ENCODE results near the gene ARHGAP24. TPM values are rescaled to one million over a fixed set of nuclear protein-coding genes. Genes with fewer than 3 reads are reported as not detected.
"Not testable (repeated sequence)": the region's sequence is repeated elsewhere in the genome, so short reads cannot be mapped to it uniquely, and the experiment has no call there.

ARHGAP24 gene
- total RNA-seq, 1 donor = 32.1 TPM

DNA sequence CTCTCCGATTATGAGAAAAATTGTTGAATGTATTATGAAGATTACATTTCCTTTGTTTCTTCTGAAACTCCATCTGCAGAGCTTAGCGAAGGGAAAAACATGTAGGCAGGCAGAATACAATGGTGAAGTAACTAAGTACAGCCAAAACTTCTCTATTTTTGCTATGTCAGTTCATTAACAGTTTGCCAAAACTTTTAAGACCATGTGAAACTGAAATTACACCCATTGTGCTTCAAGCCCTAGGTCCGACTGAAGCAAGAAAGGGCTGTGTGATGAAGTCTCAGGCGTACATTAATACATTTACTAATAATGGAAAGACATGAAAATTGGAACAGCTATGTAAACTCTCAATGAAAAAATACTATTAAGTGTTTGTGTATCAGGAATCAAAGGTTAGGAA is 486.9 kb downstream of the ARHGAP24 start:
- H3K27me3 ChIP-seq (ENCODE audit: insufficient read depth, low read length) = no peaks in the 10 kb centered on the region
- no peaks in the 10 kb centered on the region for H3K4me1 ChIP-seq (ENCODE audit: insufficient read depth, low read length)
- H3K9me3 ChIP-seq (ENCODE audit: low read depth, low read length) = no peaks in the 10 kb centered on the region
- no peak overlapping the region for H3K4me3 ChIP-seq (ENCODE audit: low read length)

DNA sequence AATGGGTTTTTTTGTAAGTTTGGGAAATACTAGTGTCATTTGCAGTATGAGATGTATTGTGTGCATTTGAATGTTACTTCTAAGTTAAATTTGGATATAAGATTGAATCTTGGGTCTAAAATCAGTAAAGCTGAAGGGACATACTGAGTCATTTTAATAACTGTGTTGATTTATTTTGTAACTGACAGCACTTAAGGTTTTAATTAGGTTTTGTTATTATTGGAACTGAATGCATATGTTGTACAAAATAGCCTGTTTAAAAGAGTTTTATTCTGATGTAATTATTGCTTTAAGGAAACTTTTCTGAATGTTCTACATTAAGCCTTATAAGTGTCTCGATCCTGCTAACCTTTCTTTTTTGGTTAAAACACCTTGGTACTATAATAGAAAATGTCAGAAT is 488.3 kb downstream of the ARHGAP24 start:
- Histone ChIP-seq H3K9me3 (ENCODE audit: low read depth, low read length) (no peaks in the 10 kb centered on the region), H3K27me3 (ENCODE audit: insufficient read depth, low read length) (no peaks in the 10 kb centered on the region), H3K4me1 (ENCODE audit: insufficient read depth, low read length) (no peaks in the 10 kb centered on the region), H3K4me3 (ENCODE audit: low read length) (no peak overlapping the region)

DNA sequence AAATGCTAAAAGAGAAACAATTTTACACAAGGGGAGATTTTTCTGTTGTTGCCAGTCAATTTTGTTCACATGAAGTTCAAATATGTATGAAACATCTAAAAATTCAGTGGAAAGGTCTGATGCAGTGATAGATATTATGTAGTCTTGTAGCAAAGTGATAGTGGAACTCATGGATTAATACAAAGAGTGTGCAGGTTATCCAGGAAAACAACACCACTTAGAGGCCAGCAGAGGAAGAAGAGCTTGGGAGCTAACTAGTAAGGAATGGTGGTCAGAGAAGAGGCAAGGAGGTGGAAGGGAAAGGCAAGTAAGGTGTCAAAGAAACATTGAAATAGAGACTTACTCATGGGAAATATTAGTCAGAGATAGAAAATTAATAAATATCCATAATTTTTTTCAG is 489.3 kb downstream of the ARHGAP24 start:
- Histone ChIP-seq H3K27me3 (ENCODE audit: insufficient read depth, low read length) (no peaks in the 10 kb centered on the region), H3K4me1 (ENCODE audit: insufficient read depth, low read length) (no peaks in the 10 kb centered on the region), H3K9me3 (ENCODE audit: low read depth, low read length) (no peaks in the 10 kb centered on the region), H3K4me3 (ENCODE audit: low read length) (no peak overlapping the region)

DNA sequence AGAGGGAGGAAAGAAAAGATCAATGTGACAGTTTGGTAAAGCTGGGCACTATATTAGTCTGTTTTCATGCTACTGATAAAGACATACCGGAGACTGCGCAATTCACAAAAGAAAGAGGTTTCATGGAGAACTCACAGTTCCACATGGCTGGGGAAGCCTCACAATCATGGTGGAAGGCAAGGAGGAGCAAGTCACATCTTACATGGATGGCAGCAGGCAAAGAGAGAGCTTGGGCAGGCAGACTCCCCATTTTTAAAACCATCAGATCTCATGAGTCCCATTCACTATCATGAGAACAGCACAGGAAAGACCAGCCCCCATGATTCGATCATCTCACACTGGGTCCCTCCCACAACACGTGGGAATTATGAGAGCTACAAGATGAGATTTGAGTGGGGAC is 490.1 kb downstream of the ARHGAP24 start:
- not testable (repeated sequence) for H3K4me1 ChIP-seq (ENCODE audit: insufficient read depth, low read length); H3K4me3 ChIP-seq (ENCODE audit: low read length); H3K27me3 ChIP-seq (ENCODE audit: insufficient read depth, low read length); H3K9me3 ChIP-seq (ENCODE audit: low read depth, low read length)

DNA sequence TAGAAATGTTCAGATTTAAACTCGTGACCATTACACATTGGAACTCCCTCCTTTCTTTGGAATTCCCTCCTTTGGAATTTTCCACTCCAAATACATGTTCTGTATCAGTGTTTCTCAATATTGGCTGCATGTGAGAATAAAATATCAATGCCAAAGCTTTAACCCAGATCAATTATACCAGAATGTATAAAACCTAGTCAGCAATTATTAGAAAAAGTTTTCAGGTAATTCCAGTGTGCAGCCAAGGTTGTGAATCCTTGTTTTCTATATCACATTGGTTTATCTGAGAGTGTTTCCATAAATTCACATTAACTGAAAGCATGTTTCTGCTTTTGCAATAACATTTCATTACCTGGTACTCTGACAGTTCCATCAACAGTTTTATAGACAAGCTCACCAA is 490.6 kb downstream of the ARHGAP24 start:
- H3K9me3 ChIP-seq (ENCODE audit: low read depth, low read length) = no peaks in the 10 kb centered on the region
- H3K27me3 ChIP-seq (ENCODE audit: insufficient read depth, low read length) = no peaks in the 10 kb centered on the region
- H3K4me3 ChIP-seq (ENCODE audit: low read length) = no peak overlapping the region
- H3K4me1 ChIP-seq (ENCODE audit: insufficient read depth, low read length) = no peaks in the 10 kb centered on the region

DNA sequence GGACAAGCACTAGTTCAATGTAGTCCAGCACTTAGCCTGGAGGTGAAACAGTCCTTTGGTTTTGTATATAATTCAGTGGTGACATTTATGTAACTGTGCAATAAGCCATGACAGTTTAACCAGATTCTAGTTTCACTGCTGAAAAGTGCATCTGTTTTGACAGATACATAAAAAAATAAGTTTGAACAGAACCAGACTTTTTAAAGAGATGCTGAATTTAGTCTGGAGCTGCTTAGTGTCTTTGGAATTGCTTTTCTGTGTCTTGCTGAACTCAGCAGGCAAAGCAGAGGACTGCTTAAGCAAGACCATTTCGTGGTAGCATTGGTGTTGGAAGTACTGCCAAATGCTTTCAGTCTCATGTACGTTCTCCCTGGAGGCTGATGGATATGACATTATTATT is 491.4 kb downstream of the ARHGAP24 start:
- Histone ChIP-seq H3K4me1 (ENCODE audit: insufficient read depth, low read length) (no peaks in the 10 kb centered on the region), H3K4me3 (ENCODE audit: low read length) (no peak overlapping the region), H3K9me3 (ENCODE audit: low read depth, low read length) (no peaks in the 10 kb centered on the region), H3K27me3 (ENCODE audit: insufficient read depth, low read length) (no peaks in the 10 kb centered on the region)

DNA sequence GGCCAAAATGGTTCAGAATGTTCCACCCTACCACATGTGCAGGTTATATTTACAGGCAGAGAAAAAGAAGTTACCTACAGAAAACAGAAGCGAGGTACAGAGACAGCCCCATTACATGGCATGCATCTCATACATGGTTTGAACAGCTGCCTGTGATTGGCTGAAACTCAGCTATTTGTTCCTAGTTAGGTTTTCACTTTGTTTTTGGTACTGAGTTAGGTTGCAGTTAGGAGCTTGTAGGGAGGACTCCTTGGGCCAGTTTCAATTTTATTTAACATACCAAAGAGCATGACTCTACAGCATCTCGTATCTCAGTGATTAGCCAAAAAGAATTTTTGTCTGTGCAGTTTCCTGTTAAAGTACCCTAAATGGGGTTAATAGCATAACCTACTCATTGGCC is 492.9 kb downstream of the ARHGAP24 start:
- Histone ChIP-seq H3K4me3 (ENCODE audit: low read length) (no peak overlapping the region), H3K9me3 (ENCODE audit: low read depth, low read length) (no peaks in the 10 kb centered on the region), H3K4me1 (ENCODE audit: insufficient read depth, low read length) (no peaks in the 10 kb centered on the region)

DNA sequence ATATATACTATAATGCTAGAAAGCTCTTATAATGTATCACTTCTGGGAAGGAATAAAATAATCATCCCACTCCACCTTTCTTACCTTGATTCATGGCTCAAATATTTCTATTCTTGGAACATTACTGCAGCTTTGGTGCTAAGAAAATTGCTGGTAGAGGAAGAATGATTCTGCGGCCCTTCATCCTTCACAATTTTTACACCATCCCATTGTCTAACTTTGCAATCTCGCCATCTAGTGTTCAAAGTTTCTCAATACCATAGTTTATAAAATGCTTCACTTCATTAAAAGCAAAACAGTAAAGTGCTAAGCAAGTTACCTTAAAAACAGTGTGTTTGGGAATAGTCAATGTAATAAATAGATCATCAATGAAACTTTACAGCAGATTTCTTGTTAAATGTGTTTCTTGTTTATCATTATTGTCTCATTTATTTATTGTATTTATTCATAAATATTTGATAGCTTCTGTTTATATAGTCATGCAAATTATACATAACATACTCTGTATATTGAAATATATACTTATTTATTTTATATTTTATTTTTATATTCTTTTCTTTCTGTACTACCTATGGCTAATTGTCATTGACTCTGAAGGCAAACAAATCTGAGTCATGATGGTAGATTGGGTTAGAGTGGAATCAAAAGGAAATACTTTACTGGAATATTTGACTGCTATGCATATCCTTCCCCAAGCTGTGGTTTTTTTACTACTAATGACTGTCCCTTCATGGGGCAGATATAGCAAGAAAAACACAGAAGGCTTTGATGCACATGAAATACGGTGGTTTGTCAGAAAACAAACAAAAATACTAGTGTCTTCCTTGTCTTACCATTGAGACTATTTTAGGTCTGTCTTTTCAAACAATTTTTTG is 494.2 kb downstream of the ARHGAP24 start:
- Histone ChIP-seq H3K27me3 (ENCODE audit: insufficient read depth, low read length) (no peaks in the 10 kb centered on the region), H3K4me3 (ENCODE audit: low read length) (no peak overlapping the region), H3K4me1 (ENCODE audit: insufficient read depth, low read length) (no peaks in the 10 kb centered on the region), H3K9me3 (ENCODE audit: low read depth, low read length) (no peaks in the 10 kb centered on the region)

More for the DNA sequence above, 492.9 kb downstream of the ARHGAP24 start:
- H3K27me3 ChIP-seq (ENCODE audit: insufficient read depth, low read length) = no peaks in the 10 kb centered on the region

DNA sequence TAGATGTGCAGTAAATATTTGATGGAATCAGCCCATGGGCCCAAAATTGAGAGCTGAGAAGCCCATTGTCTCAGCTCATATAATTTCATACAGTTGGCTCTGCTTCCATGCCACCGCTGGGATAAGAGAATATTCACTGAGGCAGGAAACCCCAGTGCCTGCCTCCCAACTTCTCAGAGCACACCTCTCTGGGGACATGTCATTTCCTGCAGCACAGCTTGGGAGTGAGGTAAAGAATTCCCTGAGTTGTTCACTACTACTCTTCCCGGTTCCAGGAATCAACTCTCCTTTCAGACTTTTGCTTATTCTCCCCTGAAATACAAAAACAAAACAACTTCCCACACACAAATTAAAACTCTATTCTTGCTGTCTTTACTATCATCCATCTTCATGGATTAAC is 495.6 kb downstream of the ARHGAP24 start:
- no peak overlapping the region for H3K4me3 ChIP-seq (ENCODE audit: low read length)
- H3K9me3 ChIP-seq (ENCODE audit: low read depth, low read length) = no peaks in the 10 kb centered on the region
- H3K4me1 ChIP-seq (ENCODE audit: insufficient read depth, low read length) = no peaks in the 10 kb centered on the region
- no peaks in the 10 kb centered on the region for H3K27me3 ChIP-seq (ENCODE audit: insufficient read depth, low read length)

DNA sequence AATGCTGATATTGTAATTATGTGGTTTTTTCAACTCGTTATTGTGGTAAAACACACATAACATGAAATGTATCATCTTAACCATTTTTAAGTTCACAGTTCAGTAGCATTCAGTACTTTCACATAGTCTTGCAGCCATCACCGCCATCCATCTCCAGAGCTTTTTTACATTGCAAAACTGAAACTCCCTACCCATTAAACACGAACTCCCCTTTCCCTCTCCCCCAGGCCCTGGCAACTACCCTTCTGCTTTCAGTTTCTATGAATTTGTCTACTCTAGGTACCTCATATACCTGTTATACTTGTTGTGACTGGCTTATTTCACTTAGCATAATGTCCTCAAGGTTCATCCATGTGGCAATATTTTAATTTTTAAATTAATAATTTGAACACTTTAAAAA is 504.3 kb downstream of the ARHGAP24 start:
- Histone ChIP-seq H3K4me3 (ENCODE audit: low read length) (no peak overlapping the region), H3K9me3 (ENCODE audit: low read depth, low read length) (no peaks in the 10 kb centered on the region), H3K27me3 (ENCODE audit: insufficient read depth, low read length) (no peaks in the 10 kb centered on the region), H3K4me1 (ENCODE audit: insufficient read depth, low read length) (no peaks in the 10 kb centered on the region)

DNA sequence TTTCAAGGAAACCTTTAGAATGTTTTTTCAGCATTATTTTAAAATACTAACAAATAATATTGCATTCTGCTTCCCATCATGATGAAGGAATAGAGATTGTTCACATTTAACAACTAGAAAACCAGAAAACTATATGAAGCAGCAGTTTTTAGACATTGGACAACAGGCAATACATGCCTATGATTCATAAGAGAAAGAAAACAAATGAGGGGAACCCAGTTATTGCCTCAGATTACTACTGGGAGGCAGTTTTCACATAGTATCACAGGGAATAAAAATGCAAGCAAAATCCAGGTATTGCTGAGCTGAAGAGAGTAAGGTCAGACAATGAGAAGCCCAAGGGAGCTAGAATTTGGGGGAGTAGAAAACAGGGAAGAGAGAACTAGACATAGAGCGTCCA is 511.3 kb downstream of the ARHGAP24 start:
- Histone ChIP-seq H3K9me3 (ENCODE audit: low read depth, low read length) (no peaks in the 10 kb centered on the region), H3K4me3 (ENCODE audit: low read length) (no peak overlapping the region), H3K4me1 (ENCODE audit: insufficient read depth, low read length) (no peaks in the 10 kb centered on the region), H3K27me3 (ENCODE audit: insufficient read depth, low read length) (no peaks in the 10 kb centered on the region)

DNA sequence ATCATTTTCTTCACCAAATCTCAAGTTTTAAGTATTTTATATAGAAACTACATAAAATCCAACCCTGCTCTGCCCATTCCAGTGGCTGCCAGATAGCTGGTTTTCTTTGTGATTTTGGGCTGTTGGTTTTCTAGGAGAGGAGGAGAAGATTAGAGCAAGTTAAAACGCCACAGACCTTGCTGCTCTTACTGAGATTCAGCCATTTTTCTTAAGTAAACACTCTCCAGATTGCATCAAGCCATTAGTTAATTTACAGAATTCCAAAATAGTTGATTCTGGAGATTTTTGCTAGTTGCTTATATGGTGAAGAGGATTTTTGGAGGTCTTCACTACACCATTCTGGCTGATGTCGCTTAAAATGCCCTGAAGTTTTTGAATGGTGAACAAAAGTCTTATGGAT is 518.7 kb downstream of the ARHGAP24 start:
- Histone ChIP-seq H3K27me3 (ENCODE audit: insufficient read depth, low read length) (no peaks in the 10 kb centered on the region), H3K4me3 (ENCODE audit: low read length) (no peak overlapping the region), H3K9me3 (ENCODE audit: low read depth, low read length) (no peaks in the 10 kb centered on the region), H3K4me1 (ENCODE audit: insufficient read depth, low read length) (no peaks in the 10 kb centered on the region)

DNA sequence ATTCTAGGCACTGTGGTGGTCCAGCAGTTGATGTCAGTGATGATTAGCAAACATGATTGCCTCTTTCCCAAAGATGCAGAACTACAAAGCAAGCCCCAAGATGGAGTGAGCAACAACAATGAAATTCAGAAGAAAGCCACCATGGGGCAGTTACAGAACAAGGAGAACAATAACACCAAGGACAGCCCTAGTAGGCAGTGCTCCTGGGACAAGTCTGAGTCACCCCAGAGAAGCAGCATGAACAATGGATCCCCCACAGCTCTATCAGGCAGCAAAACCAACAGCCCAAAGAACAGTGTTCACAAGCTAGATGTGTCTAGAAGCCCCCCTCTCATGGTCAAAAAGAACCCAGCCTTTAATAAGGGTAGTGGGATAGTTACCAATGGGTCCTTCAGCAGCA is 519.6 kb downstream of the ARHGAP24 start:
- Histone ChIP-seq H3K4me3 (ENCODE audit: low read length) (no peak overlapping the region), H3K9me3 (ENCODE audit: low read depth, low read length) (no peaks in the 10 kb centered on the region), H3K4me1 (ENCODE audit: insufficient read depth, low read length) (no peaks in the 10 kb centered on the region), H3K27me3 (ENCODE audit: insufficient read depth, low read length) (no peaks in the 10 kb centered on the region)

DNA sequence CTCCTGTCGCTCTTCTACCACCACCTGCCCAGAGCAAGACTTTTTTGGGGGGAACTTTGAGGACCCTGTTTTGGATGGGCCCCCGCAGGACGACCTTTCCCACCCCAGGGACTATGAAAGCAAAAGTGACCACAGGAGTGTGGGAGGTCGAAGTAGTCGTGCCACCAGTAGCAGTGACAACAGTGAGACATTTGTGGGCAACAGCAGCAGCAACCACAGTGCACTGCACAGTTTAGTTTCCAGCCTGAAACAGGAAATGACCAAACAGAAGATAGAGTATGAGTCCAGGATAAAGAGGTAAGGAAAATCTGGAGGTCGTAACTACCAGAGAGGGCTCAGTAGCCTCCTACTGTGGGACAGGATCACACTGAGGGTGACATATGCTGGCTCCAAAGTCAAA is 520.4 kb downstream of the ARHGAP24 start:
- no peaks in the 10 kb centered on the region for H3K4me1 ChIP-seq (ENCODE audit: insufficient read depth, low read length)
- H3K27me3 ChIP-seq (ENCODE audit: insufficient read depth, low read length) = no peaks in the 10 kb centered on the region
- H3K4me3 ChIP-seq (ENCODE audit: low read length) = no peak overlapping the region
- H3K9me3 ChIP-seq (ENCODE audit: low read depth, low read length) = no peaks in the 10 kb centered on the region

DNA sequence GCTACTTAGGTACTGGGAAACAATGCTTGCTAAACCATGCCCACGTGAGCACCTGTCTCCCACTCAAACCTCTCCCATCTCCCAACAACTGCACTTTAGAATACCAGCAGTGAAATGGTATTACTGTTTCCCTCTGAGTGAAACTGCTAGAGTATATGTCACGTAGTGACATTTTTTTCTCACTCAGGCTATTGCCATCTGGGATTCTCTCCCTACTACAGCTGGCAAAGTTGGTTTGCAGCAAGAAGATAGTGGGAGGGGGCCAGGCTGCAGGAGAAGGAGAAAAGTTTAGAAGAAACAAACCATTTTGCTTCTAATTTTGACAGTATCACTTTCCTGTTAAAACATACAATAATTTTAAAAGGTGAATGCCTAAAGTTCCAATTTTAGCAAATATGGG is 526.6 kb downstream of the ARHGAP24 start:
- no peaks in the 10 kb centered on the region for H3K4me1 ChIP-seq (ENCODE audit: insufficient read depth, low read length)
- no peak overlapping the region for H3K4me3 ChIP-seq (ENCODE audit: low read length)
- H3K27me3 ChIP-seq (ENCODE audit: insufficient read depth, low read length) = no peaks in the 10 kb centered on the region
- H3K9me3 ChIP-seq (ENCODE audit: low read depth, low read length) = no peaks in the 10 kb centered on the region

DNA sequence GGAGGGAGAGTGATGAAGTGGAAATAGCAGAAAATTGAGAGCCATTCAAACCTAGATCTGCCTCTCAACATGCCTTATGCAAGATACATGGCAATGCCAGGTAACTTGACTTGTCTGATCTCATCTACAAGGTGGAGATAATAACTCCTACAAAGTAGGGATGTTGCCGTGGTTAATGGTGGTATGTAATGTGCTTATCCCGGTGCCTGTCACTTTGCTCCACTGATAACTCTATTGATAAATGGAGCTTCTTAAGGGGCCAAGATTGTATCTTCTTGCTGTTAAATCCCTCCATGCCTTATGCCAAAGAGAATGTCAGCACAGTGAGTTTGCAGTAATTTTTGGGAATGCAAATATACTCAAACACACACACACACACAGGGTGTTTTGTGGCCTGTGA is 529.1 kb downstream of the ARHGAP24 start:
- Histone ChIP-seq H3K27me3 (ENCODE audit: insufficient read depth, low read length) (no peaks in the 10 kb centered on the region), H3K9me3 (ENCODE audit: low read depth, low read length) (no peaks in the 10 kb centered on the region), H3K4me3 (ENCODE audit: low read length) (no peak overlapping the region), H3K4me1 (ENCODE audit: insufficient read depth, low read length) (no peaks in the 10 kb centered on the region)

Data from mononuclear cell (primary cell).